Panc1 (cell line): ENCODE results near the gene DLGAP1. TPM values are rescaled to one million over a fixed set of nuclear protein-coding genes. Genes with fewer than 3 reads are reported as not detected.

ENCODE experiments used
- ATAC-seq: fragments of 200-7000 bp; cut with Tn5 transposase; 2 replicates; pipeline ENCODE4 v1.9.1; 2020; ENCODE audit warnings: mild to moderate bottlenecking, moderate library complexity
- BruUV-seq: library from RNA; stranded (reverse); fragments of 400-500 nt; replicated peaks from 2 replicates; lab custom pipeline; 2021; lab: Mats Ljungman, UMichigan
- CTCF ChIA-PET: fragments of 300-600 bp; sonication (Branson Sonifier 250); formaldehyde crosslinking; loops from one replicate; lab custom pipeline; 2022; ENCODE audit warnings: antibody characterized with exemption; lab: Charles Lee
- POLR2A ChIA-PET: fragments of 300-600 bp; sonication (Branson Sonifier 250); formaldehyde crosslinking; loops from one replicate; lab custom pipeline; 2022; ENCODE audit warnings: antibody characterized with exemption; lab: Charles Lee
- DNase-seq: peaks from one replicate; pipeline ENCODE4 v3.0.0-alpha.2; 2010; ENCODE audit warnings: low read depth, low spot score
- H3K27ac ChIP-seq: 2 replicates; pipeline ENCODE4 v1.5.1; 2011; ENCODE audit warnings: mild to moderate bottlenecking, low read length, inconsistent platforms
- H3K27me3 ChIP-seq: fragments of 200-500 bp; sonication (Bioruptor generic); 2 replicates; pipeline ENCODE4 v1.6.0; 2014; ENCODE audit warnings: low read length, inconsistent platforms; ENCODE audit not compliant: control insufficient read depth, insufficient read depth
- H3K36me3 ChIP-seq: fragments of 200-500 bp; sonication (Bioruptor generic); 2 replicates; pipeline ENCODE4 v1.5.1; 2014; ENCODE audit warnings: inconsistent platforms, mild to moderate bottlenecking, low read length, moderate library complexity; ENCODE audit not compliant: control insufficient read depth, insufficient read depth
- H3K4me1 ChIP-seq: 2 replicates; pipeline ENCODE4 v1.5.1; 2011; ENCODE audit warnings: inconsistent platforms, mild to moderate bottlenecking, low read length, moderate library complexity; ENCODE audit not compliant: control insufficient read depth, insufficient read depth
- H3K4me3 ChIP-seq, 2 experiments: 2 replicates each; pipeline ENCODE4 v1.5.1; 2011 to 2012; ENCODE audit warnings: low read depth in 2 of 2, low read length in 2 of 2, mild to moderate bottlenecking in 2 of 2, inconsistent platforms in 1 of 2, moderate library complexity in 1 of 2
- H3K9me3 ChIP-seq: fragments of 200-500 bp; sonication (Bioruptor generic); 2 replicates; pipeline ENCODE4 v1.5.1; 2014; ENCODE audit warnings: low read depth, mild to moderate bottlenecking, inconsistent platforms, low read length, moderate library complexity; ENCODE audit not compliant: control insufficient read depth, insufficient read depth
- POLR2AphosphoS5 ChIP-seq: IDR thresholded peaks from 2 replicates; pipeline ENCODE4 v1.6.1; 2012; ENCODE audit warnings: mild to moderate bottlenecking, low read depth, low read length, moderate library complexity
- SIN3A ChIP-seq: IDR thresholded peaks from 2 replicates; pipeline ENCODE4 v1.6.1; 2012; ENCODE audit warnings: low read depth, mild to moderate bottlenecking, low read length, moderate library complexity, borderline replicate concordance; ENCODE audit not compliant: insufficient read depth
- in situ Hi-C: cut with HindIII; loops from 2 replicates; pipeline ENCODE4 v1.10.0; 2016; ENCODE audit warnings: low sequenced_read_pairs, low pct_unique_long_range_greater_than_20kb
- intact Hi-C: fragments of 100-400 bp; cut with micrococcal nuclease; formaldehyde crosslinking; loops from one replicate; pipeline ENCODE4 v1.10.0; 2022; ENCODE audit not compliant: unreplicated experiment
- total RNA-seq: library from RNA; stranded (reverse); gene quantifications from one replicate; pipeline ENCODE4 v1.2.1, GENCODE V29; 2021; ENCODE audit not compliant: unreplicated experiment
- TF ChIP-seq, protein P1 (sequence below): fragments of 450-650 bp; IDR thresholded peaks from 2 replicates; pipeline ENCODE4 v1.5.1; 2017; ENCODE audit warnings: mild to moderate bottlenecking
- TF ChIP-seq, protein P2 (sequence below), 2 experiments: IDR thresholded peaks; 2 replicates each; pipeline ENCODE4 v1.6.1; 2011 to 2012; ENCODE audit warnings: low read depth in 2 of 2, control low read depth in 1 of 2, low read length in 1 of 2, mild to moderate bottlenecking in 1 of 2, moderate library complexity in 1 of 2; ENCODE audit not compliant: insufficient read depth in 1 of 2

DLGAP1 gene
- total RNA-seq, 1 experiment from 2014 or later = 1.8 TPM

DNA sequence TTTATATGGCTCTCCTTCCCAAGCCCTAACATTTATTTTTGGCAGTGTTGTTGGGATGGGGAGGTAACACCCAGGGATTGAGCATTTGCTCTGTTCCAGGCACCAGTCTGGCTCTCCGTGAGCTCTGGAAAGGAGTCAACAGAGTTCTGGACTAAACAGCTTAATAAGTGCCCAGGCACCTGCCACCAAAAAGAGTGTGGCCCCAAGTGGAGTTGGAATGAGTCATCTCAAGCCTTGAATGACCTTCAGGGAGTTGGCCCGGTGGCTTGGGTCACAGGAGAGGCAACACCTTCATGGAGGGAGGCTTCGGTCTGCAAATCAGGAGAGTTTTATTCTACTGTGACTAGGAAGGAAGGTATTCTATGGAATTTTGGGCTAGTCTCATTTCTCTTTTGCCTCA, 203.2 kb downstream of the DLGAP1 start:
- no TSS peak for BruUV-seq
- no peaks in the 10 kb centered on the region for H3K27me3 ChIP-seq
- POLR2A ChIA-PET = no interaction called here
- H3K9me3 ChIP-seq = no peaks in the 10 kb centered on the region
- H3K36me3 ChIP-seq = no peaks in the 10 kb centered on the region
- in situ Hi-C loops (no loop called here), intact Hi-C loops (no loop called here)
- no peak for DNase-seq
- no peak for ATAC-seq
- no peak overlapping the region for H3K4me3 ChIP-seq
- no peaks in the 10 kb centered on the region for H3K4me1 ChIP-seq
- TF ChIP-seq POLR2AphosphoS5 = no peak
- TF ChIP-seq, protein P1, sequence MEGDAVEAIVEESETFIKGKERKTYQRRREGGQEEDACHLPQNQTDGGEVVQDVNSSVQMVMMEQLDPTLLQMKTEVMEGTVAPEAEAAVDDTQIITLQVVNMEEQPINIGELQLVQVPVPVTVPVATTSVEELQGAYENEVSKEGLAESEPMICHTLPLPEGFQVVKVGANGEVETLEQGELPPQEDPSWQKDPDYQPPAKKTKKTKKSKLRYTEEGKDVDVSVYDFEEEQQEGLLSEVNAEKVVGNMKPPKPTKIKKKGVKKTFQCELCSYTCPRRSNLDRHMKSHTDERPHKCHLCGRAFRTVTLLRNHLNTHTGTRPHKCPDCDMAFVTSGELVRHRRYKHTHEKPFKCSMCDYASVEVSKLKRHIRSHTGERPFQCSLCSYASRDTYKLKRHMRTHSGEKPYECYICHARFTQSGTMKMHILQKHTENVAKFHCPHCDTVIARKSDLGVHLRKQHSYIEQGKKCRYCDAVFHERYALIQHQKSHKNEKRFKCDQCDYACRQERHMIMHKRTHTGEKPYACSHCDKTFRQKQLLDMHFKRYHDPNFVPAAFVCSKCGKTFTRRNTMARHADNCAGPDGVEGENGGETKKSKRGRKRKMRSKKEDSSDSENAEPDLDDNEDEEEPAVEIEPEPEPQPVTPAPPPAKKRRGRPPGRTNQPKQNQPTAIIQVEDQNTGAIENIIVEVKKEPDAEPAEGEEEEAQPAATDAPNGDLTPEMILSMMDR = no peak
- no peak overlapping the region for H3K27ac ChIP-seq
- CTCF ChIA-PET = no interaction called here

DNA sequence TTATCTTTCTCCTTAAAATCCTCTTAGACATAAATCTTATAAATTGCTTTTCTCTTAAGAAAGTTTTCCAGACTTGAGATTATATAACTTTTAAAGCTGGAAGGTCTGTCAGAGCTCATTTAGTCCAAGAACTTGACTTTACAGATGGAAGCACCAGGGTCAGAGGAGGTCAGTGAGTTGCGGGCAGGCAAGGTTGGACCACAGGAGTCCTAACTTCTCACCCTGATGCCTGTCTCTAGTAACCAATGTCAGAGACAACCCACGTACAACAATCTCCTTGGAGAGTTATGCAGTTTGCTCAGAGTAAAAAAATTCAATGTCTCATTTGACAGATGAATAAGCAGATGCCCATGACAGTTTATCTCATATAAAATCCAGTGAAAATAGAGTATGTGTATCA, 203.9 kb downstream of the DLGAP1 start:
- intact Hi-C loops = no loop called here
- POLR2A ChIA-PET = no interaction called here
- BruUV-seq = no TSS peak

More for the DNA sequence above, 203.9 kb downstream of the DLGAP1 start:
- Histone ChIP-seq H3K27ac (no peak overlapping the region), H3K36me3 (no peaks in the 10 kb centered on the region), H3K4me3 (no peak overlapping the region), H3K4me1 (no peaks in the 10 kb centered on the region), H3K9me3 (no peaks in the 10 kb centered on the region), H3K27me3 (no peaks in the 10 kb centered on the region)
- ATAC-seq = no peak
- no peak for DNase-seq
- no peak for TF ChIP-seq POLR2AphosphoS5
- no peak for TF ChIP-seq SIN3A
- TF ChIP-seq, protein P1 = no peak
- TF ChIP-seq, protein P2, sequence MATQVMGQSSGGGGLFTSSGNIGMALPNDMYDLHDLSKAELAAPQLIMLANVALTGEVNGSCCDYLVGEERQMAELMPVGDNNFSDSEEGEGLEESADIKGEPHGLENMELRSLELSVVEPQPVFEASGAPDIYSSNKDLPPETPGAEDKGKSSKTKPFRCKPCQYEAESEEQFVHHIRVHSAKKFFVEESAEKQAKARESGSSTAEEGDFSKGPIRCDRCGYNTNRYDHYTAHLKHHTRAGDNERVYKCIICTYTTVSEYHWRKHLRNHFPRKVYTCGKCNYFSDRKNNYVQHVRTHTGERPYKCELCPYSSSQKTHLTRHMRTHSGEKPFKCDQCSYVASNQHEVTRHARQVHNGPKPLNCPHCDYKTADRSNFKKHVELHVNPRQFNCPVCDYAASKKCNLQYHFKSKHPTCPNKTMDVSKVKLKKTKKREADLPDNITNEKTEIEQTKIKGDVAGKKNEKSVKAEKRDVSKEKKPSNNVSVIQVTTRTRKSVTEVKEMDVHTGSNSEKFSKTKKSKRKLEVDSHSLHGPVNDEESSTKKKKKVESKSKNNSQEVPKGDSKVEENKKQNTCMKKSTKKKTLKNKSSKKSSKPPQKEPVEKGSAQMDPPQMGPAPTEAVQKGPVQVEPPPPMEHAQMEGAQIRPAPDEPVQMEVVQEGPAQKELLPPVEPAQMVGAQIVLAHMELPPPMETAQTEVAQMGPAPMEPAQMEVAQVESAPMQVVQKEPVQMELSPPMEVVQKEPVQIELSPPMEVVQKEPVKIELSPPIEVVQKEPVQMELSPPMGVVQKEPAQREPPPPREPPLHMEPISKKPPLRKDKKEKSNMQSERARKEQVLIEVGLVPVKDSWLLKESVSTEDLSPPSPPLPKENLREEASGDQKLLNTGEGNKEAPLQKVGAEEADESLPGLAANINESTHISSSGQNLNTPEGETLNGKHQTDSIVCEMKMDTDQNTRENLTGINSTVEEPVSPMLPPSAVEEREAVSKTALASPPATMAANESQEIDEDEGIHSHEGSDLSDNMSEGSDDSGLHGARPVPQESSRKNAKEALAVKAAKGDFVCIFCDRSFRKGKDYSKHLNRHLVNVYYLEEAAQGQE (IDR thresholded peaks at IDR 0.05; ENCODE audit: insufficient read depth in 1 of 2, low read depth in 2 of 2, low read length in 1 of 2) = no peak
- CTCF ChIA-PET = no interaction called here
- in situ Hi-C loops = no loop called here
